Pancreas (tissue), 10 donors: ENCODE data around the gene CTSL. TPM values are rescaled to one million over a fixed set of nuclear protein-coding genes. Genes with fewer than 3 reads are reported as not detected.
A peak's percentile ranks its signal among the peaks of the same experiment; 100 is the strongest.

Experiments used
- ATAC-seq, 4 donors: fragments of 200-7000 bp; cut with Tn5 transposase; one replicate each; pipeline versions ENCODE4 v1.8.0 to v1.9.1; 2020; ENCODE audit warnings: mild to moderate bottlenecking in 4 of 4, moderate library complexity in 4 of 4
- DNase-seq, 6 donors: peaks; one replicate each; pipeline ENCODE4 v3.0.0-alpha.2; 2020
- FAIRE-seq: peaks from 2 replicates; lab custom pipeline; 2012; peaks lifted over from hg19 to GRCh38; lab: Jason Lieb, UNC
- H3K27ac ChIP-seq, 4 donors: fragments of 200-600 bp; sonication (generic); 1 replicate in 3 of 4; 2 replicates in 1 of 4; pipeline versions ENCODE4 v1.5.0 to v1.8.0; 2020
- H3K27me3 ChIP-seq, 4 donors: fragments of 200-600 bp; one replicate each; pipeline ENCODE4 v1.8.0; 2021
- H3K36me3 ChIP-seq, 3 donors: fragments of 200-600 bp; sonication (generic) in 1 of 3; one replicate each; pipeline versions ENCODE4 v1.5.0 to v1.8.0; 2020 to 2021
- H3K4me1 ChIP-seq, 3 donors: fragments of 200-600 bp; one replicate each; pipeline ENCODE4 v1.8.0; 2021
- H3K4me3 ChIP-seq, 4 donors: fragments of 200-600 bp; sonication (generic) in 2 of 4; one replicate each; pipeline versions ENCODE4 v1.5.0 to v1.8.0; 2020 to 2021
- H3K9me3 ChIP-seq, 4 donors: fragments of 200-600 bp; one replicate each; pipeline ENCODE4 v1.8.0; 2021
- WGBS, 2 donors: extraction: QIAGEN DNeasy Blood & Tissue Kit; methylation state at CpG; one replicate each; pipeline ENCODE4 v1.1.7; 2013; 5-methylcytosine and 5-hydroxymethylcytosine counted together
- intact Hi-C, 3 donors: fragments of 100-400 bp; cut with DNase I; formaldehyde crosslinking; loops; one replicate each; pipeline versions ENCODE4 v1.11.1 to v1.14.2; 2022
- polyA plus RNA-seq, 2 donors: library from polyadenylated mRNA; stranded (reverse); fragments of 200-250 nt; gene quantifications; one replicate each; pipeline ENCODE4 v1.2.3, GENCODE V29; 2013
- total RNA-seq, 6 donors: library from RNA; stranded (reverse); fragmentation: NEBNext Ultra II Directional in 4 of 6; extraction: Animal tissue kit (Norgen Biotek cat#: 25700) in 4 of 6; gene quantifications; one replicate each; pipeline versions ENCODE4 v1.2.1 to v1.2.4, GENCODE V29; 2021 to 2023
- TF ChIP-seq, protein P1 (sequence below), 4 donors: fragments of 200-600 bp; sonication (generic) in 3 of 4; IDR thresholded peaks; one replicate each; pipeline versions ENCODE4 v1.5.0 to v1.8.0; 2021; ENCODE audit warnings: antibody characterized with exemption in 4 of 4
- donor health status: healthy with polysubstance abuse.
- donor health status: DM: no; HTN: no; CAD: no; lungs with moderate emphysema.
- donor health status: DM: no; HTN: no; CAD: no.
- donor health status: control.
- donor health status: control.
- donor health status: Bipolar disorder and iron deficiency.
- donor health status: DM: yes; HTN: yes; CAD: no.
- donor health status: DM: no; HTN: no; CAD: no.
- donor health status: DM: no; HTN: no; CAD: no.
- donor health status: DM: yes; HTN: yes; CAD: no.

CTSL gene
- total and polyA plus RNA-seq, 8 donors: 33.8 to 67.7 (median 42.6) TPM

- no peak for FAIRE-seq
- H3K27me3 ChIP-seq: no peaks in the 10 kb centered on the region
- 68 to 93% methylated on average over 2 of the region's 2 CpGs for WGBS, 2 donors
Measured at GRCh38 chr9:87760529-87760928, 34.6 kb downstream of the CTSL start.

GRCh38 chr9:87763286-87763685, 37.4 kb downstream of the CTSL start:
- intact Hi-C loops: no loop called here
- H3K4me1 ChIP-seq: no peaks in the 10 kb centered on the region
- no peak for FAIRE-seq
- no peak for DNase-seq
- TF ChIP-seq, protein P1, sequence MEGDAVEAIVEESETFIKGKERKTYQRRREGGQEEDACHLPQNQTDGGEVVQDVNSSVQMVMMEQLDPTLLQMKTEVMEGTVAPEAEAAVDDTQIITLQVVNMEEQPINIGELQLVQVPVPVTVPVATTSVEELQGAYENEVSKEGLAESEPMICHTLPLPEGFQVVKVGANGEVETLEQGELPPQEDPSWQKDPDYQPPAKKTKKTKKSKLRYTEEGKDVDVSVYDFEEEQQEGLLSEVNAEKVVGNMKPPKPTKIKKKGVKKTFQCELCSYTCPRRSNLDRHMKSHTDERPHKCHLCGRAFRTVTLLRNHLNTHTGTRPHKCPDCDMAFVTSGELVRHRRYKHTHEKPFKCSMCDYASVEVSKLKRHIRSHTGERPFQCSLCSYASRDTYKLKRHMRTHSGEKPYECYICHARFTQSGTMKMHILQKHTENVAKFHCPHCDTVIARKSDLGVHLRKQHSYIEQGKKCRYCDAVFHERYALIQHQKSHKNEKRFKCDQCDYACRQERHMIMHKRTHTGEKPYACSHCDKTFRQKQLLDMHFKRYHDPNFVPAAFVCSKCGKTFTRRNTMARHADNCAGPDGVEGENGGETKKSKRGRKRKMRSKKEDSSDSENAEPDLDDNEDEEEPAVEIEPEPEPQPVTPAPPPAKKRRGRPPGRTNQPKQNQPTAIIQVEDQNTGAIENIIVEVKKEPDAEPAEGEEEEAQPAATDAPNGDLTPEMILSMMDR (IDR thresholded peaks at IDR 0.05): no peak
- no peak for ATAC-seq
- H3K9me3 ChIP-seq: no peaks in the 10 kb centered on the region
- H3K27me3 ChIP-seq: no peaks in the 10 kb centered on the region
- no peak overlapping the region for H3K4me3 ChIP-seq
- no peak overlapping the region for H3K27ac ChIP-seq
- no peaks in the 10 kb centered on the region for H3K36me3 ChIP-seq
- 86 to 89% methylated on average over 6 of the region's 6 CpGs for WGBS, 2 donors

More at GRCh38 chr9:87760529-87760928, 34.6 kb downstream of the CTSL start:
- no peak for ATAC-seq
- Histone ChIP-seq H3K4me1 (no peaks in the 10 kb centered on the region), H3K36me3 (no peaks in the 10 kb centered on the region), H3K9me3 (no peaks in the 10 kb centered on the region), H3K27ac (no peak overlapping the region), H3K4me3 (no peak overlapping the region)
- no peak for DNase-seq
- intact Hi-C loops: no loop called here
- TF ChIP-seq, protein P1 (IDR thresholded peaks at IDR 0.05): no peak

- Histone ChIP-seq H3K4me1 (no peaks in the 10 kb centered on the region), H3K27ac (no peak overlapping the region), H3K4me3 (no peak overlapping the region), H3K27me3 (no peaks in the 10 kb centered on the region), H3K9me3 (no peaks in the 10 kb centered on the region), H3K36me3 (no peaks in the 10 kb centered on the region)
- DNase-seq (no peak), FAIRE-seq (no peak), ATAC-seq (no peak)
- TF ChIP-seq, protein P1 (IDR thresholded peaks at IDR 0.05): no peak
- intact Hi-C loops: no loop called here
Measured at GRCh38 chr9:87765521-87765920, 39.6 kb downstream of the CTSL start.

- Histone ChIP-seq H3K4me3 (no peak overlapping the region), H3K27ac (no peak overlapping the region), H3K27me3 (no peaks in the 10 kb centered on the region), H3K9me3 (no peaks in the 10 kb centered on the region), H3K4me1 (no peaks in the 10 kb centered on the region), H3K36me3 (no peaks in the 10 kb centered on the region)
- DNase-seq: no peak
- FAIRE-seq: no peak
- TF ChIP-seq, protein P1 (IDR thresholded peaks at IDR 0.05): no peak
- 62 to 67% methylated on average over 1 of the region's 1 CpG for WGBS, 2 donors
- peak in 2 of 4 donors; percentile 53 to 60 for ATAC-seq
- intact Hi-C loops: no loop called here
Measured at GRCh38 chr9:87766697-87767096, 40.8 kb downstream of the CTSL start.

DNA sequence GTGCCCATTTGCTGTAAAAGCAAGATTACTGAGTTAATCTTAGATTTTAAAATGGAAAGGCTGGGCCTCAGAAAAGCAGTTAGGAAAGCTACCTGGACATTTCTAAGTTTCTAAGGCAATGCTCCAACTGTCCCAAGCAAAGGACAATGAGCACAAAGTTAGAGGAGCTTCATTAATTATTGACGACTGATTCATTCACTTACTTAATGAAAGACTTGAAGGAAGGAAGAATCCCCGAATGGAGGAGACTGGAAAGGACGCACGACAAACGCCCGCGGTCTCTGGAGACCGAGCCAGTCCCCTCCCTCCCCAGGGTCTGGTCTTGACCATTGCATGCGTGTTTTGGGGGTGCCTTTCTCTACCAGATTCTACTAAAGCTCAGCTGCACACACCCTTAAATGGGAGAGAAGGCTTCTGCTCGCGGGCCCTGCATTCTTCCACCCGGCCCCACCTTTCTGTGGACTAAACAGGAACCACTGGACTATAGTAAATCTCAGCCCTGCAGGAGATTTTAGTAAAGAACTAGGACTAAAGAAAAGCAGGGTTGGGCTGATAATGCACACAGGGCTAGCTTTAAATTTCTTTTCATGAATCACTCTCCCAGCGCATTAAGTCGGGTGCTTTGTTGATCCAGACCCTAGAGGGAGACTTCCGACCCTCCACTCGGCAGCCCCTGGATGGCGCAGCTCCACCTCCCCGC, 44.8 kb downstream of the CTSL start:
- Histone ChIP-seq H3K4me1 (no peaks in the 10 kb centered on the region), H3K36me3 (no peaks in the 10 kb centered on the region), H3K4me3 (no peak overlapping the region), H3K27me3 (no peaks in the 10 kb centered on the region), H3K9me3 (no peaks in the 10 kb centered on the region), H3K27ac (no peak overlapping the region)
- no peak for FAIRE-seq
- 33 to 39% methylated on average over 18 of the region's 18 CpGs for WGBS, 2 donors
- no peak for ATAC-seq
- TF ChIP-seq, protein P1 (IDR thresholded peaks at IDR 0.05): no peak
- DNase-seq: no peak
- intact Hi-C loops: no loop called here
